ENCODE data around the gene C17orf78.

The C17orf78 gene

DNA sequence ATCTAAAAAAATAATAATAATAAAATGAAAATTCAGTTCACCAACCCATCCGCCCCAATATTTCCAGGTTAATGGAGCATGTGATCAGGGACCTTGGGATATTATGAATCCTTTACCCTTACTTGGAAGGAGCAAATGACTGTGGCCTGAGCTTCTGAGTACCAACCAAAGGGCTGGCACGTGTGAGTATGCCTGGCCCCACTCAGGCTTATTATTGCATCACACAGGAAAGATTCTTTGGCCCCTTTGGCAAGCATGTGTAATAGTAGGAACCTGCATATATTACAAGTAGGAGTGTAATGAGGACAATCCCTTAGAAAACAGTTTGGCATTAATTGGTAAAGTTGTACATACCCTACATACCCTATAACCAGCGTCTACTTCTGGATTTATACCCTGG, 7.2 kb upstream of the C17orf78 start:
- DNase-seq (ENCODE audit: low read depth) = no peak
- TF ChIP-seq, protein P1, sequence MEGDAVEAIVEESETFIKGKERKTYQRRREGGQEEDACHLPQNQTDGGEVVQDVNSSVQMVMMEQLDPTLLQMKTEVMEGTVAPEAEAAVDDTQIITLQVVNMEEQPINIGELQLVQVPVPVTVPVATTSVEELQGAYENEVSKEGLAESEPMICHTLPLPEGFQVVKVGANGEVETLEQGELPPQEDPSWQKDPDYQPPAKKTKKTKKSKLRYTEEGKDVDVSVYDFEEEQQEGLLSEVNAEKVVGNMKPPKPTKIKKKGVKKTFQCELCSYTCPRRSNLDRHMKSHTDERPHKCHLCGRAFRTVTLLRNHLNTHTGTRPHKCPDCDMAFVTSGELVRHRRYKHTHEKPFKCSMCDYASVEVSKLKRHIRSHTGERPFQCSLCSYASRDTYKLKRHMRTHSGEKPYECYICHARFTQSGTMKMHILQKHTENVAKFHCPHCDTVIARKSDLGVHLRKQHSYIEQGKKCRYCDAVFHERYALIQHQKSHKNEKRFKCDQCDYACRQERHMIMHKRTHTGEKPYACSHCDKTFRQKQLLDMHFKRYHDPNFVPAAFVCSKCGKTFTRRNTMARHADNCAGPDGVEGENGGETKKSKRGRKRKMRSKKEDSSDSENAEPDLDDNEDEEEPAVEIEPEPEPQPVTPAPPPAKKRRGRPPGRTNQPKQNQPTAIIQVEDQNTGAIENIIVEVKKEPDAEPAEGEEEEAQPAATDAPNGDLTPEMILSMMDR (IDR thresholded peaks at IDR 0.05; ENCODE audit: control insufficient read depth, extremely low read depth, insufficient read depth) = no peak

DNA sequence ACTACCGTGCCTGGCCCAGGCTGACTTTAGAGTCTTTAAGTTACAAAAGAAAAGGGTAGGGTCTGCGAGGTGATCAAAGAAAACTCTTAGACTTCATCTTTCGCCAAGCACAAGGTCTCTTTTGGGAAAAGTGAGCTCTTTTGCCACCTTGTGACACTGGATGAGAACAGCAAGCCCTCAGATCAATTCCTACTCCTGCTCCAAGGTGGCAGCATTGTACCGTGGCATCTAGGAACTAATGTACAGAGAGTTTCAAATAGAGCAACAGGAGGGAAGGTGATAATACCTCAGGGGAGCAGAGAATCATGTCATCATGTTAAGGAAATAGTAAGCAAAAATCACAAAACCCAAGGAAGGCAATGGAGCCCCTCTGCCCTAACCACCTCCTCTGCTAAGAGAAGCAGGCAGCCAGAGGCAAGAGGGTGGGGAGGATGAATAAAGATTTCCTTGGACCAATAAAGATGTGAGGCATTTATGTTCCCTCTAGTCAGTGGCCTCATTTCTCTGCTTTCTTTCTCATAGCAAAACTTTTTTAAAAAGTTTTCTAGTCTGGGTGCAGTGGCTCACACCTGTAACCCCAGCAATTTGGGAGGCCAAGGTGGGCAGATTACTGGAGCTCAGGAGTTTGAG, 2.1 kb upstream of the C17orf78 start:
- peak; percentile 82 for DNase-seq (ENCODE audit: low read depth)

More for the DNA sequence above, 7.2 kb upstream of the C17orf78 start:
- H3K4me3 ChIP-seq (ENCODE audit: low read depth, low read length) = no peak overlapping the region

DNA sequence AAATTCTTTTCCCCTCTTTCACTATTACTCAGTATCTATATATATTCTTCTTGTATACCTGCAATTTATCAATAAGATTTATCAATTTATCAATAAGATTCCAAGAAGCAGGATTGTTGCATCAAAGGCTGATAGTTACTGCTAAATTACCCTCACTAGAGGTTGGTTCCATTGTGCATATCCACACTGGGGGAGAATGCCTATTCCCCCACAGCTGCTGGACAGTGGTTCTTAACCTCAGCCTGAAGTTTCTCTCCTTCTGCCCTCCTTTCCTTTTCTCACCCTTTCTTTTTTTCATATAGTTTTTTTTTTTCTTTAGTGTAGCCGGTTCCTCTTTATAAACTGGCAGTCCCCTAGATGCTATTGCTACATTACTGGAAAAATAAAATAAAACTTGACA, 6.3 kb downstream of the C17orf78 start:
- DNase-seq (ENCODE audit: low read depth) = no peak
- H3K4me3 ChIP-seq (ENCODE audit: low read depth, low read length) = no peak overlapping the region

More for the DNA sequence above, 2.1 kb upstream of the C17orf78 start:
- H3K4me3 ChIP-seq (ENCODE audit: low read depth, low read length) = no peak overlapping the region
- TF ChIP-seq, protein P1 (IDR thresholded peaks at IDR 0.05; ENCODE audit: control insufficient read depth, extremely low read depth, insufficient read depth) = peak; percentile 100

DNA sequence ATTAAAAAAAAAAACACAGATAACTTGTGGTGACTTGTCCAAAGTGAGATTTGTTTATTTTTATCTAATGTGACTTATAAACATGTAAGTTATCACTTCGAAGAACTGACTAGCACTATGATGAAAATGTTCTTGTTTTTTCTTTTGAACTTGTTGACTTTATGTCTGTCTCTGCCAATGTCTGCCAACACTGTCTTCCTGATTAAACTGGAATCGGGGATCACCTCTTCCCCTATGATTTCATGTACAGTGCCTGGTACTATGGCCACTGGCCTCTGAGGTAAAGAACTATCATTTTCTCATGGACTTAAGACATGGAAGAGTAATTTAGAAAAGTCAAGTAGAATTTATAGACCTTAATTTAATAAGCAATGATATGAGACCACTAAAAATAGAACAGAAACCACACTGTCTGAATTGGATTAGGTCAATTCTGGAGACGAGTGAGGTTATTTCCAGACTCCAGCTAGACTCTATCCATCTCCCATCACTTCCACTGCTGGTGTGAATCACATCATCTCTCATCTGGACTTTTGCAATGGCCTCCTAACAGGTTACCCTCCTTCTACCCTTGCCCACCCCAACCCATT, 8.9 kb downstream of the C17orf78 start:
- H3K4me3 ChIP-seq (ENCODE audit: low read depth, low read length) = no peak overlapping the region
- DNase-seq (ENCODE audit: low read depth) = no peak
- TF ChIP-seq, protein P1 (IDR thresholded peaks at IDR 0.05; ENCODE audit: control insufficient read depth, extremely low read depth, insufficient read depth) = no peak

More for the DNA sequence above, 6.3 kb downstream of the C17orf78 start:
- TF ChIP-seq, protein P1 (IDR thresholded peaks at IDR 0.05; ENCODE audit: control insufficient read depth, extremely low read depth, insufficient read depth) = no peak

DNA sequence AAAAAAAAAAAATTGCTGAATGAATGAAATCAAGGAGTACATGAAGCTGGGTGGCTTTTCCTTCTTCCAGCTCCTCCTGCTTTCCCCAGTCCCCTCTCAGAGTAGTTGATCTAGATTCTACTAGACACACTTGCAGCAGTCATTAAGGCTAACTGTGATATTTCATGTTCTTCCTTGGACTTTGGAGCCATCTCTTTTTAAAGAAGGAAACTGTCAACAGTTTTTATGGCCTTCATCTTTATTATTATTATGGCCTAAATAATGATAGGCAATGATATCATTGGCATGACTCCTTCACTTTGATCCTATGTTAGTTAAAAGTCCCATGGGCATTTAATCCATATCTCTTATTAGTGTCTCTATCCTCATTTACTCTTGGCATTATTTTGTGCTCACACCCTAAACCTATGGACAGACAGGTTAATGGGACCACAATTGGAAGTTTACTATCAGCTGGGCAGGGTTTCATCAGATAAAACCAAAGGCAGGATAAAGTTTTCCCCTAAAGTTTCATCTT, 9.7 kb downstream of the C17orf78 start:
- no peak overlapping the region for H3K4me3 ChIP-seq (ENCODE audit: low read depth, low read length)
- no peak for DNase-seq (ENCODE audit: low read depth)
- TF ChIP-seq, protein P1 (IDR thresholded peaks at IDR 0.05; ENCODE audit: control insufficient read depth, extremely low read depth, insufficient read depth) = no peak

DNA sequence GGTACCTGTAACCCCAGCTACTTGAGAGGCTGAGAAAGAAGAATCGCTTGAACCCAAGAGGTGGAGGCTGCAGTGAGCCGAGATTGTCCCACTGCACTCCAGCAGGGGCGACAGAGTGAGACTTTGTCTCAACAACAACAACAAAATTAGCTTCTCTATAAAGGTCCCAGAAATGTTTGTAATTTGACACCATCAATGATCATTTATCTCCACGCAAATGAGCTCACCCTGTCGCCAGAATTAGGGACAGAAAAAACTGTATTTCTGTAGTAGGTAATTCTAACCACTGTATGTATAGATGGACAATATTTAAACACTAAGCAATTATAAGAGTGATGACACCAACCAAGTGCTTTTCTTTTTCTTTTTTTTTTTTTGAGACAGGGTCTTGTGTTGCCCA, 10.7 kb downstream of the C17orf78 start:
- TF ChIP-seq, protein P1 (IDR thresholded peaks at IDR 0.05; ENCODE audit: control insufficient read depth, extremely low read depth, insufficient read depth) = no peak
- no peak for DNase-seq (ENCODE audit: low read depth)
- H3K4me3 ChIP-seq (ENCODE audit: low read depth, low read length) = no peak overlapping the region
